A549 treated with ZK216348 at 1 μM for 4 hours (cell line): Measurements from ENCODE around the gene DYNLL2. TPM values are rescaled to one million over a fixed set of nuclear protein-coding genes. Genes with fewer than 3 reads are reported as not detected.

Experiments used
- total RNA-seq: library from RNA; stranded (reverse); fragments of 200-300 nt; extraction: Qiagen RNA extraction; gene quantifications from 5 replicates; pipeline ENCODE4 v1.2.3, GENCODE V29; 2022; ENCODE audit warnings: low read depth

Gene DYNLL2
- total RNA-seq: 20.0 to 27.4 TPM (median 23.0 TPM) in 5 replicates

DNA sequence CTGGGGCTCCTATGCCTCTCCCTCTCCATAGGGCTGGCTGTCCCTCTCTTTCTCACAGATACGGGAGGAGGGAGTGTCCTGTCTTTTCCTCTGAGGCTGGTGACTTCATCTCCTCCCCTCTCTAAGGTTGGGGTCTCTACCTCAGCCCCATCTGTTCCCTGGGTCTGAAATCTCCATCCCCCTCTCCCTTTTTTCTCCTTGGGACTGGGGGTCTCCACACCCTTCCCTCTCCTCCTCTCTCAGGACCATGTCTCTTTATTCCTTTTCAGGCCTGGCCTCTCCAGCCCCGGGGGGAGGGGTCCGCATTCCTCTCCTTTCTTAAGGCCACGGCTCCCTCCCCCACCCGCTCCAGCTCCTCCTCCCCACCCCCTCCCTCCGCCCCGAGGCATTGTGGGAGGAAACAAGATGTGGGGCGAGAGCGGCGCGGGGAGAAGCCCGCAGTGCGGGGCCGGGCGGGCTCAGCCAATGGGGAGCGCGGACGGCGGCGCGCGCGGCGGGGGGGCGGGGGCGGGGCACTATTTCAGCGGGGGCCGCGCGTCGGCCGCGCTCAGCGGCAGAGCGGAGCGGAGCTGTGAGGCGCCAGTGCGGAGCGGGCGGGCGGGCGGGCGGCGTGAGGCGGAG is at the start of gene DYNLL2:
Gene DYNLL2 (plus strand): TSS at position 550 of the 621 bp plus-strand sequence. CDS start 3,672 bp downstream, outside the sequence.

Other genes starting within 250 kb of the DYNLL2 start
- 160 to 206 TPM (median 169 TPM) in 5 replicates for gene MRPS23, start 233.4 kb upstream of the DYNLL2 start, total RNA-seq
- 37.9 to 62.6 TPM (median 52.5 TPM) in 5 replicates for gene CUEDC1, start 128.0 kb upstream of the DYNLL2 start, total RNA-seq
- 31.2 to 54.6 TPM (median 46.3 TPM) in 5 replicates for gene VEZF1, start 95.2 kb upstream of the DYNLL2 start, total RNA-seq
- gene SRSF1, start 76.2 kb upstream of the DYNLL2 start, total RNA-seq: 236 to 315 TPM (median 283 TPM) in 5 replicates
- gene OR4D1, start 65.0 kb downstream of the DYNLL2 start, total RNA-seq: not detected in 5 replicates
- not detected in 5 replicates for gene OR4D2, start 83.6 kb downstream of the DYNLL2 start, total RNA-seq
- gene EPX, start 109.3 kb downstream of the DYNLL2 start, total RNA-seq: not detected in 5 replicates
- 9.7 to 12.5 TPM (median 11.8 TPM) in 5 replicates for gene MKS1, start 135.8 kb downstream of the DYNLL2 start, total RNA-seq
- gene LPO, start 155.2 kb downstream of the DYNLL2 start, total RNA-seq: not detected in 5 replicates
- gene MPO, start 197.5 kb downstream of the DYNLL2 start, total RNA-seq: not detected in 5 replicates
- not detected in 5 replicates for gene TSPOAP1, start 245.4 kb downstream of the DYNLL2 start, total RNA-seq